ENCODE results near the gene CDHR3.

The CDHR3 gene

DNA sequence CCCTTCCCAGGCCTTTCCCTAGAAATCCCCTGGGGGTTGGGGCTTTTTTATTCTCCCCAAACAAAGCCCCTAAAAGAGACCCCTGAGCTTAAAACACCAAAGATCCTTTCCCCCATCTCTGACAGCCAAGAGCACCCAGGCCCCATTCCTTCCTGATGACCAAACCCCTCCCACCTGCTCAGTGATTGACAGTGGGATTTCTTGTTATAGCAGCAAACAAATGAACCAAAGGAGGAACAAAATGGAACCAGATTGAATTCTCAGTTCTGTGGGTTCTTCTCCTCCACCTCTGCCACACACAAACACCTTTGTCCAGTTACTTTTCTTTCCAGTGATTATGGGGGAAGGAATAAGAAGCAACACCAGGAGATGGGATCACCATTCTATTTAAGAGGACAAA is 21.5 kb upstream of the CDHR3 start:
- Histone ChIP-seq H3K79me2 (ENCODE audit: insufficient read depth, low read length) (no peaks in the 10 kb centered on the region), H3K27me3 (ENCODE audit: low read length) (no peaks in the 10 kb centered on the region), H2AFZ (ENCODE audit: low read depth, low read length, severe bottlenecking) (no peak overlapping the region), H3K9ac (ENCODE audit: low read length) (no peak overlapping the region), H3K4me3 (ENCODE audit: insufficient read depth, low read length, poor library complexity, severe bottlenecking) (no peak overlapping the region), H3K9me2 (replicated peaks; ENCODE audit: insufficient read depth, low read length) (no peaks in the 10 kb centered on the region), H3F3A (ENCODE audit: insufficient read depth) (no peaks in the 10 kb centered on the region), H3K27ac (ENCODE audit: low read depth, low read length) (no peak overlapping the region), H4K20me1 (ENCODE audit: low read depth, low read length) (no peaks in the 10 kb centered on the region), H3K36me3 (ENCODE audit: low read length) (no peaks in the 10 kb centered on the region), H3K4me2 (ENCODE audit: low read depth, low read length, poor library complexity, severe bottlenecking) (no peak overlapping the region), H3K9me3 (ENCODE audit: insufficient read depth, low read length) (no peaks in the 10 kb centered on the region)
- no peak for TF ChIP-seq EZH2phosphoT487 (conservative IDR thresholded peaks at IDR 0.05; ENCODE audit: low read length)
- TF ChIP-seq, protein P1, sequence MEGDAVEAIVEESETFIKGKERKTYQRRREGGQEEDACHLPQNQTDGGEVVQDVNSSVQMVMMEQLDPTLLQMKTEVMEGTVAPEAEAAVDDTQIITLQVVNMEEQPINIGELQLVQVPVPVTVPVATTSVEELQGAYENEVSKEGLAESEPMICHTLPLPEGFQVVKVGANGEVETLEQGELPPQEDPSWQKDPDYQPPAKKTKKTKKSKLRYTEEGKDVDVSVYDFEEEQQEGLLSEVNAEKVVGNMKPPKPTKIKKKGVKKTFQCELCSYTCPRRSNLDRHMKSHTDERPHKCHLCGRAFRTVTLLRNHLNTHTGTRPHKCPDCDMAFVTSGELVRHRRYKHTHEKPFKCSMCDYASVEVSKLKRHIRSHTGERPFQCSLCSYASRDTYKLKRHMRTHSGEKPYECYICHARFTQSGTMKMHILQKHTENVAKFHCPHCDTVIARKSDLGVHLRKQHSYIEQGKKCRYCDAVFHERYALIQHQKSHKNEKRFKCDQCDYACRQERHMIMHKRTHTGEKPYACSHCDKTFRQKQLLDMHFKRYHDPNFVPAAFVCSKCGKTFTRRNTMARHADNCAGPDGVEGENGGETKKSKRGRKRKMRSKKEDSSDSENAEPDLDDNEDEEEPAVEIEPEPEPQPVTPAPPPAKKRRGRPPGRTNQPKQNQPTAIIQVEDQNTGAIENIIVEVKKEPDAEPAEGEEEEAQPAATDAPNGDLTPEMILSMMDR (IDR thresholded peaks at IDR 0.05; ENCODE audit: insufficient read depth, low read length, poor library complexity, severe bottlenecking): no peak

DNA sequence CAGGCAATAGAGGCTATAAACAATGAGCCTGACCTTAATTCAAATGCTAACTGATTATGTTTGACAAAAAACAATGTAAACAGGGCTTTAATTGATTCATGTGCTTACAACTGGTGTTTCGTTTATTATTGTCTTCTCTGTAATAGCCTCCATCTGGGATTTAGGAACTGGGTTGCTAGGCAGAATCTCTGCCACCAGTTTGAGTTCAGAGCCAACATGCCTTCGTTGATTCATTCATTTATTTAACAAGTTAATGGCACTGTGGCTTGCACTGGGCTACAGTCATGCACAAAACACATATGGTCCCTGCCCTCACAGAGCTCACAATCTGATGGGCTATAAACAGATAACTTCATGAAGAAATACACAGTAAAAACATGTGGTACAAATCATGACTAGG is 19.6 kb upstream of the CDHR3 start:
- no peak overlapping the region for H3K4me2 ChIP-seq (ENCODE audit: low read depth, low read length, poor library complexity, severe bottlenecking)
- no peak overlapping the region for H3K4me3 ChIP-seq (ENCODE audit: insufficient read depth, low read length, poor library complexity, severe bottlenecking)
- no peaks in the 10 kb centered on the region for H3K27me3 ChIP-seq (ENCODE audit: low read length)
- no peaks in the 10 kb centered on the region for H3F3A ChIP-seq (ENCODE audit: insufficient read depth)
- H3K27ac ChIP-seq (ENCODE audit: low read depth, low read length): no peak overlapping the region
- no peaks in the 10 kb centered on the region for H3K9me3 ChIP-seq (ENCODE audit: insufficient read depth, low read length)
- no peak overlapping the region for H2AFZ ChIP-seq (ENCODE audit: low read depth, low read length, severe bottlenecking)
- H3K9me2 ChIP-seq (replicated peaks; ENCODE audit: insufficient read depth, low read length): no peaks in the 10 kb centered on the region
- TF ChIP-seq, protein P1 (IDR thresholded peaks at IDR 0.05; ENCODE audit: insufficient read depth, low read length, poor library complexity, severe bottlenecking): no peak
- TF ChIP-seq EZH2phosphoT487 (conservative IDR thresholded peaks at IDR 0.05; ENCODE audit: low read length): no peak
- H4K20me1 ChIP-seq (ENCODE audit: low read depth, low read length): no peaks in the 10 kb centered on the region
- H3K9ac ChIP-seq (ENCODE audit: low read length): no peak overlapping the region
- no peaks in the 10 kb centered on the region for H3K79me2 ChIP-seq (ENCODE audit: insufficient read depth, low read length)
- no peaks in the 10 kb centered on the region for H3K36me3 ChIP-seq (ENCODE audit: low read length)

DNA sequence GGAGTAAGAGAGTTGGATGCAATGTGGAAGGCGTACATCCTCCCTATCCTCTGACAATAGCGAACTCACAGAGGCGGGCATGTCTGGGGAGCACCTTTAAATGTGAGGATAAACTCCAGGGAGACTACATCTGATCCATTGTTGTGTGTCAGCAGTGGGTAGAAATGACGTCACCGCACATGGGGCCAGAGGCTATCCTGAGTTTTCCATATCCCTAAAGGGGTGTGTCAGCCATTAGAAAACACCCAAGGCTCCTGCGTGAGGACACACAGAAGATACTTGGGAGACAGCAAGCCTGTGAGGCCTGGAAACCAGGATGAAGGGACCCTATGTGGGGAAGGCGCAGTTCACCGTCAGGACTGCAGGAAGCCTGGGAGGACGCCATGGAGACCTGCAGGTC is 17.2 kb upstream of the CDHR3 start:
- H3K4me2 ChIP-seq (ENCODE audit: low read depth, low read length, poor library complexity, severe bottlenecking): no peak overlapping the region
- TF ChIP-seq EZH2phosphoT487 (conservative IDR thresholded peaks at IDR 0.05; ENCODE audit: low read length): no peak
- TF ChIP-seq, protein P1 (IDR thresholded peaks at IDR 0.05; ENCODE audit: insufficient read depth, low read length, poor library complexity, severe bottlenecking): no peak
- H3K9ac ChIP-seq (ENCODE audit: low read length): no peak overlapping the region
- H2AFZ ChIP-seq (ENCODE audit: low read depth, low read length, severe bottlenecking): no peak overlapping the region
- no peaks in the 10 kb centered on the region for H3K27me3 ChIP-seq (ENCODE audit: low read length)
- peaks cover under 1% of the 10 kb centered on the region; the same call in 1 of the 2 replicates for H3K9me3 ChIP-seq (ENCODE audit: insufficient read depth, low read length)
- no peak overlapping the region for H3K27ac ChIP-seq (ENCODE audit: low read depth, low read length)
- no peak overlapping the region for H3K4me3 ChIP-seq (ENCODE audit: insufficient read depth, low read length, poor library complexity, severe bottlenecking)
- H3K9me2 ChIP-seq (replicated peaks; ENCODE audit: insufficient read depth, low read length): no peaks in the 10 kb centered on the region
- H3K79me2 ChIP-seq (ENCODE audit: insufficient read depth, low read length): no peaks in the 10 kb centered on the region
- H4K20me1 ChIP-seq (ENCODE audit: low read depth, low read length): no peaks in the 10 kb centered on the region
- H3F3A ChIP-seq (ENCODE audit: insufficient read depth): no peaks in the 10 kb centered on the region
- H3K36me3 ChIP-seq (ENCODE audit: low read length): no peaks in the 10 kb centered on the region

Data from SU-DHL-6 (cell line).